H9 (cell line): ENCODE measurements around the gene KLF16. TPM values are rescaled to one million over a fixed set of nuclear protein-coding genes. Genes with fewer than 3 reads are reported as not detected.

ENCODE experiments used
- DNase-seq: peaks from one replicate; pipeline ENCODE4 v3.0.0-alpha.2; 2017
- H2AFZ ChIP-seq: one replicate; pipeline ENCODE4 v1.6.1; 2013; ENCODE audit warnings: mild to moderate bottlenecking, low read length, control low read depth, moderate library complexity
- H2AK5ac ChIP-seq: 2 replicates; pipeline ENCODE4 v1.6.1; 2013; ENCODE audit warnings: low read length, control low read depth, mixed read lengths; ENCODE audit not compliant: insufficient read length
- H2BK120ac ChIP-seq: one replicate; pipeline ENCODE4 v1.6.1; 2013; ENCODE audit warnings: low read depth, mild to moderate bottlenecking, low read length, control low read depth, inconsistent platforms; ENCODE audit not compliant: poor library complexity, severe bottlenecking
- H2BK12ac ChIP-seq: 2 replicates; pipeline ENCODE4 v1.6.1; 2013; ENCODE audit warnings: low read length, control low read depth, mixed read lengths, low read depth; ENCODE audit not compliant: insufficient read length
- H2BK15ac ChIP-seq: 2 replicates; pipeline ENCODE4 v1.6.1; 2013; ENCODE audit warnings: low read depth, low read length, control low read depth
- H2BK20ac ChIP-seq: one replicate; pipeline ENCODE4 v1.6.1; 2013; ENCODE audit warnings: low read depth, mild to moderate bottlenecking, low read length, control low read depth, inconsistent platforms; ENCODE audit not compliant: poor library complexity, severe bottlenecking
- H2BK5ac ChIP-seq: 2 replicates; pipeline ENCODE4 v1.6.1; 2013; ENCODE audit warnings: low read length, control low read depth, mixed read lengths; ENCODE audit not compliant: insufficient read length
- H3K14ac ChIP-seq: 2 replicates; pipeline ENCODE4 v1.6.1; 2013; ENCODE audit warnings: low read length, control low read depth; ENCODE audit not compliant: insufficient read depth
- H3K18ac ChIP-seq: 2 replicates; pipeline ENCODE4 v1.6.1; 2013; ENCODE audit warnings: low read depth, mild to moderate bottlenecking, mixed read lengths, low read length, control low read depth; ENCODE audit not compliant: insufficient read length
- H3K23ac ChIP-seq: 2 replicates; pipeline ENCODE4 v1.6.1; 2013; ENCODE audit warnings: low read length, control low read depth, mixed read lengths, low read depth; ENCODE audit not compliant: insufficient read length
- H3K23me2 ChIP-seq: 2 replicates; pipeline ENCODE4 v1.6.1; 2013; ENCODE audit warnings: low read depth, mild to moderate bottlenecking, mixed read lengths, low read length, control low read depth; ENCODE audit not compliant: insufficient read length, poor library complexity, severe bottlenecking
- H3K27ac ChIP-seq: 2 replicates; pipeline ENCODE4 v1.5.1; 2013; ENCODE audit warnings: low read length, control low read depth, mixed read lengths, low read depth; ENCODE audit not compliant: insufficient read length
- H3K27me3 ChIP-seq: 2 replicates; pipeline ENCODE4 v1.6.1; 2013; ENCODE audit warnings: low read length, control low read depth, inconsistent platforms; ENCODE audit not compliant: insufficient read depth
- H3K4ac ChIP-seq: 2 replicates; pipeline ENCODE4 v1.6.1; 2013; ENCODE audit warnings: low read depth, mild to moderate bottlenecking, control low read depth, inconsistent platforms, low read length, moderate library complexity
- H3K4me1 ChIP-seq: 2 replicates; pipeline ENCODE4 v1.6.1; 2013; ENCODE audit warnings: low read length, control low read depth, inconsistent platforms; ENCODE audit not compliant: insufficient read depth
- H3K4me2 ChIP-seq: 2 replicates; pipeline ENCODE4 v1.6.1; 2013; ENCODE audit warnings: low read length, control low read depth, mixed read lengths; ENCODE audit not compliant: insufficient read length, insufficient read depth
- H3K56ac ChIP-seq: 2 replicates; pipeline ENCODE4 v1.6.1; 2013; ENCODE audit warnings: low read depth, mild to moderate bottlenecking, mixed read lengths, low read length, control low read depth; ENCODE audit not compliant: insufficient read length
- H3K79me1 ChIP-seq: 2 replicates; pipeline ENCODE4 v1.6.1; 2013; ENCODE audit warnings: low read depth, mild to moderate bottlenecking, moderate library complexity, low read length, control low read depth, inconsistent platforms; ENCODE audit not compliant: insufficient read depth, poor library complexity, severe bottlenecking
- H3K79me2 ChIP-seq: 2 replicates; pipeline ENCODE4 v1.6.1; 2013; ENCODE audit warnings: low read length, control low read depth, inconsistent platforms; ENCODE audit not compliant: insufficient read depth
- H3K9ac ChIP-seq: 2 replicates; pipeline ENCODE4 v1.6.1; 2013; ENCODE audit warnings: low read length, control low read depth, mixed read lengths; ENCODE audit not compliant: insufficient read length; ENCODE audit errors: extremely low read depth
- H3K9me3 ChIP-seq: one replicate; pipeline ENCODE4 v1.6.1; 2013; ENCODE audit warnings: low read depth, low read length, inconsistent platforms; ENCODE audit not compliant: control insufficient read depth
- H3T11ph ChIP-seq: one replicate; pipeline ENCODE4 v1.6.1; 2013; ENCODE audit warnings: mild to moderate bottlenecking, low read length, control low read depth, inconsistent platforms
- H4K20me1 ChIP-seq: one replicate; pipeline ENCODE4 v1.6.1; 2013; ENCODE audit not compliant: control insufficient read depth, insufficient read length, insufficient read depth
- H4K5ac ChIP-seq: 2 replicates; pipeline ENCODE4 v1.6.1; 2013; ENCODE audit warnings: low read depth, mild to moderate bottlenecking, mixed read lengths, low read length, control low read depth; ENCODE audit not compliant: insufficient read length
- H4K8ac ChIP-seq: replicated peaks from 2 replicates; pipeline ENCODE4 v1.6.1; 2013; ENCODE audit warnings: low read length, control low read depth, mixed read lengths, low read depth; ENCODE audit not compliant: insufficient read length
- H4K91ac ChIP-seq: 2 replicates; pipeline ENCODE4 v1.6.1; 2013; ENCODE audit warnings: low read depth, mild to moderate bottlenecking, moderate library complexity, mixed read lengths, low read length, control low read depth; ENCODE audit not compliant: insufficient read length
- H3K27ac Mint-ChIP-seq, 3 experiments: 2 replicates in 2 of 3; 3 replicates in 1 of 3; pipeline ENCODE4 v1.8.0; 2020 to 2021; ENCODE audit warnings: mixed read lengths in 3 of 3, mild to moderate bottlenecking in 1 of 3, moderate library complexity in 1 of 3
- H3K27me3 Mint-ChIP-seq: 2 replicates; pipeline ENCODE4 v1.8.0; 2021; ENCODE audit warnings: low read depth, mild to moderate bottlenecking, moderate library complexity, mixed read lengths
- H3K36me3 Mint-ChIP-seq, 3 experiments: 2 replicates in 2 of 3; 3 replicates in 1 of 3; pipeline ENCODE4 v1.8.0; 2020 to 2021; ENCODE audit warnings: low read depth in 3 of 3, mixed read lengths in 3 of 3; ENCODE audit not compliant: insufficient read depth in 1 of 3
- H3K4me1 Mint-ChIP-seq, 2 experiments: 2 replicates each; pipeline ENCODE4 v1.8.0; 2020; ENCODE audit warnings: mixed read lengths in 2 of 2
- H3K4me3 Mint-ChIP-seq, 2 experiments: 2 replicates in 1 of 2; 3 replicates in 1 of 2; pipeline ENCODE4 v1.8.0; 2020 to 2021; ENCODE audit warnings: mild to moderate bottlenecking in 2 of 2, mixed read lengths in 2 of 2, moderate library complexity in 1 of 2
- H3K9me3 Mint-ChIP-seq, 2 experiments: 2 replicates in 1 of 2; 3 replicates in 1 of 2; pipeline ENCODE4 v1.8.0; 2020; ENCODE audit warnings: mild to moderate bottlenecking in 2 of 2, mixed read lengths in 2 of 2, moderate library complexity in 1 of 2
- WGBS: extraction: QIAGEN DNeasy Blood & Tissue Kit; methylation state at CpG from one replicate; pipeline ENCODE4 v1.1.7; 2013; ENCODE audit warnings: missing lambda C conversion rate, low lambda C conversion rate, mixed read lengths; ENCODE audit not compliant: insufficient read length; ENCODE audit errors: extremely low coverage; 5-methylcytosine and 5-hydroxymethylcytosine counted together
- total RNA-seq: library from RNA; stranded (reverse); gene quantifications from 2 replicates; pipeline ENCODE4 v1.2.1, GENCODE V29; 2021
- TF ChIP-seq, protein P1 (sequence below): fragments of 200-600 bp; sonication (generic); conservative IDR thresholded peaks from 3 replicates; pipeline ENCODE4 v1.8.0; 2021; ENCODE audit warnings: antibody characterized with exemption, mild to moderate bottlenecking

Gene KLF16
- total RNA-seq, 1 experiment from 2014 or later: 66.8 TPM

GRCh38 chr19:1911995-1912394 is 48.6 kb upstream of the KLF16 start:
- Histone ChIP-seq H4K91ac (no peak overlapping the region), H3K9me3 (no peaks in the 10 kb centered on the region), H2BK20ac (no peak overlapping the region), H3K4ac (no peak overlapping the region), H3K27me3 (no peaks in the 10 kb centered on the region), H3K9ac (no peak overlapping the region), H2BK12ac (no peak overlapping the region), H3K23ac (no peak overlapping the region), H3K14ac (no peak overlapping the region; the same call in 1 of the 2 replicates), H3K79me2 (peaks cover 14% of the 10 kb centered on the region; the same call in 1 of the 2 replicates), H3T11ph (no peak overlapping the region), H3K23me2 (no peaks in the 10 kb centered on the region), H2BK120ac (no peak overlapping the region), H3K4me2 (no peak overlapping the region), H2AK5ac (no peak overlapping the region), H3K18ac (no peak overlapping the region), H3K79me1 (peaks cover 4% of the 10 kb centered on the region), H3K27ac (no peak overlapping the region), H2BK5ac (no peak overlapping the region), H4K8ac (no peak overlapping the region), H4K20me1 (no peaks in the 10 kb centered on the region), H4K5ac (no peak overlapping the region), H2BK15ac (no peak overlapping the region), H3K4me1 (no peaks in the 10 kb centered on the region), H2AFZ (no peak overlapping the region), H3K56ac (no peak overlapping the region)
- no peak overlapping the region for H3K27ac Mint-ChIP-seq
- peaks cover 8 to 19% (median 17%) of the 10 kb centered on the region in 3 experiments for H3K36me3 Mint-ChIP-seq
- no peaks in the 10 kb centered on the region for H3K9me3 Mint-ChIP-seq
- TF ChIP-seq, protein P1, sequence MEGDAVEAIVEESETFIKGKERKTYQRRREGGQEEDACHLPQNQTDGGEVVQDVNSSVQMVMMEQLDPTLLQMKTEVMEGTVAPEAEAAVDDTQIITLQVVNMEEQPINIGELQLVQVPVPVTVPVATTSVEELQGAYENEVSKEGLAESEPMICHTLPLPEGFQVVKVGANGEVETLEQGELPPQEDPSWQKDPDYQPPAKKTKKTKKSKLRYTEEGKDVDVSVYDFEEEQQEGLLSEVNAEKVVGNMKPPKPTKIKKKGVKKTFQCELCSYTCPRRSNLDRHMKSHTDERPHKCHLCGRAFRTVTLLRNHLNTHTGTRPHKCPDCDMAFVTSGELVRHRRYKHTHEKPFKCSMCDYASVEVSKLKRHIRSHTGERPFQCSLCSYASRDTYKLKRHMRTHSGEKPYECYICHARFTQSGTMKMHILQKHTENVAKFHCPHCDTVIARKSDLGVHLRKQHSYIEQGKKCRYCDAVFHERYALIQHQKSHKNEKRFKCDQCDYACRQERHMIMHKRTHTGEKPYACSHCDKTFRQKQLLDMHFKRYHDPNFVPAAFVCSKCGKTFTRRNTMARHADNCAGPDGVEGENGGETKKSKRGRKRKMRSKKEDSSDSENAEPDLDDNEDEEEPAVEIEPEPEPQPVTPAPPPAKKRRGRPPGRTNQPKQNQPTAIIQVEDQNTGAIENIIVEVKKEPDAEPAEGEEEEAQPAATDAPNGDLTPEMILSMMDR: no peak
- no peaks in the 10 kb centered on the region for H3K27me3 Mint-ChIP-seq
- H3K4me1 Mint-ChIP-seq: no peaks in the 10 kb centered on the region
- H3K4me3 Mint-ChIP-seq: no peak overlapping the region
- no peak for DNase-seq
- WGBS: no CpG with 5 or more reads among the region's 37 CpGs
